HG03175 (cell line): Measurements from ENCODE around the gene FBXO45.
"Not testable (repeated sequence)": the region's sequence is repeated elsewhere in the genome, so short reads cannot be mapped to it uniquely, and the experiment has no call there.

Experiments used
- ATAC-seq: cut with Tn5 transposase; IDR thresholded peaks from one replicate; pipeline ENCODE4 v1.9.1; 2021; ENCODE audit warnings: mild to moderate bottlenecking, moderate library complexity; ENCODE audit not compliant: unreplicated experiment

FBXO45 gene

GRCh38 chr3:196555295-196555694, 13.2 kb upstream of the FBXO45 start:
- no peak for ATAC-seq

DNA sequence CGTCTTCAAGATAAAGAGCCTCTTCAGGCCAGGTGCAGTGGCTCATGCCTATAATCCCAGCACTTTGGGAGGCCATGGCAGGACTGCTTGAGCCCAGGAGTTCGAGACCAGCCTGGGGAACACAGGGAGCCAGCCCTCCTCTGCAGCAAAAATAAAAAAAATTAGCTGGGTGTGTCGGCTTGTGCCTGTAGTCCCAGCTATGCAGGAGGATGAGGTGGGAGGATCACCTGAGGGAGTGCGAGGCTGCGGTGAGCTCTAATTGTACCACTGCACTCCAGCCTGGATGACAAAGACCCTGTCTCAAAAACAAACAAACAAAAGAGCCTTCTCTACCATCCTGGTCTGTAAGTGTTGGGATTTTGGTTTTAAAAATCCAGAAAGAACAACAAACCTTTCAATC, 11.2 kb upstream of the FBXO45 start:
- ATAC-seq, result no peak

GRCh38 chr3:196558476-196558875, 10.0 kb upstream of the FBXO45 start:
- ATAC-seq, result no peak

DNA sequence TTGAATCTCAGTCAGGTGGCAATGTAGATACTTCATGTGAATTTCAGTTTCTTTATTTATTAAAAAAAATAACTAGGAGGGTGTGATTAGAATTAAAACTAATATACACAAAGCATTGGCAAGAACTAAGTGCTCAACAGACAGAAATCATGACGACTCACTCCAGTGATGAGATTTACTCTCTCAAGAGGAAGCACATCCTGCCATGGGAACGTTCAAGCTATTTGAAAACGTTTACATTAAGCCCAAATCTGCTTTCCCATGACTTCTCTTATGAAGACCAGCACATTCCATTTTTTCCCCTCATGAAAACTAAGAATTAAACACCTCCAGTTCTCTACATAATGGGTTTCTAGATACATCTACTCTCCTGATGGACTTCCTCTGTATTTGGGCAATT, 8.6 kb upstream of the FBXO45 start:
- no peak for ATAC-seq

DNA sequence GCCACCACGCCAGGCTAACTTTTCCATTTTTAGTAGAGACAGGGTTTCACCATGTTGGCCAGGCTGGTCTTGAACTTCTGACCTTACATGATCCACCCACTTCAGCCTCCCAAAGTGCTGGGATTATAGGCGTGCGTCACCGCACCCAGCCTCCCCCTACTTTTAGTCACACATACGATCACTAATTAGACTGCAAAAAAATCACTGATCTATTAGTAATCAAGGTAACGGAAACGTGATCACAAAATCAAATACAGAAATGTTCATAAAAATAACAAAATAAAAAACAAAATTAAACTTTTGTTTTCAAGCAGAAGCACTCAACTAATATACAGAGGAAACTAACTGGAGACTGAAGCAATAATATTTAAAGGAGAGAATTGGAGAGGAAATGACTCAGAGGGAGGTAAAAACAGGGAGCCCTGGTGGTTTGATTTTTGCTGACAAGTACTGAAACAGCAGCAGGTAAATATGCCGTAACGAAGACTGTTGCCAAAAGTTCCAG, 4.7 kb upstream of the FBXO45 start:
- ATAC-seq, result no peak

- ATAC-seq, result peak; percentile 52
Measured at GRCh38 chr3:196569003-196569516, 600 bp downstream of the FBXO45 start.

DNA sequence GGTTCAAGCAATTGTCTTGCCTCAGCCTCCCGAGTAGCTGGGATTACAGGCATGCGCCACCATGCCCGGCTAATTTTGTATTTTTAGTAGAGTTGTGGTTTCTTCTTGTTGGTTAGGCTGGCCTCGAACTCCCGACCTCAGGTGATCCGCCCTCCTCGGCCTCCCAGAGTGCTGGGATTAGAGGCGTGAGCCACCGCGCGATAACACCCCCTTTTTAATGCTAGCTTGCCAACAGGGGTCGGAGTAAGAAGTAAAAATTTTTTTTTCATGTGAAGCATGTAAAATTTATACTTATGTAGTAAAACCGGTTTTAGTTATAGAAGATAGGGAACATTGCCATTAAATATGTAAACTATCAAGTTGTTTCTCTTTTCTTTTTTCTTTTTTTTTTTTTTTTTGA, 1.9 kb downstream of the FBXO45 start:
- not testable (repeated sequence) for ATAC-seq

DNA sequence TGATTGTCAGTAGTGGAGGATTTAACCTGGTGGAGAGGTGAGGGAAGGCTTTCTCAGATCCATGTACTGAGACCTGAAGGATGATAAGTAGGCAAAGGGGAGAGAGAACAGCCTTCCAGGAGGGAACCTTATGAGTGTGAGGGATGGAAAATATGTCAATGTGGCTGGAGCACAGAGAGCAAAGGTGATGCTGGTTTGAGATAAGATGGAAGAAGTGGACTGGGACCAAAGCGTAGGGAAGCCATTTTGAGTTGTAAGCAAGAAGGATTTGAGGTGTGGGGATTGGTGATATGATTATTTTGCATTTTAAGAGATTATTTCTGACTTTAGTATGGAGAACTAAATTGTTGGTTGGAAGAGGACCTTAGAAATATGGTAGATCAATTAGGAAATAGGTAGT, 3.9 kb downstream of the FBXO45 start:
- ATAC-seq, result no peak

DNA sequence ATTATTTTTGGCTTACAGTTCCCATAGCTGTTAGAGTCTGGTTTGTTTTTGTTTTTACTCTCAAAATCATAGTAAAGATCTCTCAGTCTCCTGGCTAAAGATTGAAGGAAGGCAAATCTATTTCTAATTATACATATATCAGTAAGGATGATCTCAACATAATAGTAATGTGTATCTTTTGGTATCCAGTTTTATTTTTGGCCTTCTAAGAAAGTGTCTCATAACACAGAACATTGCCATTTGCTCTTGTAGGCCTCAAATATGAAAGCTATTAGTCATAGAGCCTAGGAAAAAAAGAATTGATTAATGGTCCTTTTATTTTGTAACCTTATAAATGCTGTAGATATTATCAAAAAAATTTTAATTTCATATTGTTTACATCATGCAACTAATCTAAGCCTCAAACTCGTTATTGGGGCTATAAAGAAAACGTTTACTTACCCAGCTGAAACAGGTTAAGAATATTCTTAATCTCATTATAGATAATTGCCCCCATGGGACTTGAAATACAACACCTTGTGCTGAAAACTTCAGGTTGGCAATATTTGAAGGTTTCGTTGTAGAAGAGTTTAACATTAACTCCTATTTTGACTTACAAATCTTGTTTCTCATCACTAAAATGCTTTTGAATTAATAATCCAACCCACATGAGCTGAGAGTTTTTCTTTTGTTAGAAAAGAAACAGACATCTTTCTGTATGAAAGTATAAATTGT, 16.7 kb downstream of the FBXO45 start:
- no peak for ATAC-seq

- no peak for ATAC-seq
Measured at GRCh38 chr3:196590279-196590678, 21.8 kb downstream of the FBXO45 start.

GRCh38 chr3:196596355-196596754, 27.9 kb downstream of the FBXO45 start:
- ATAC-seq, result no peak

GRCh38 chr3:196597971-196598733, 29.7 kb downstream of the FBXO45 start:
- ATAC-seq, result not testable (repeated sequence)

DNA sequence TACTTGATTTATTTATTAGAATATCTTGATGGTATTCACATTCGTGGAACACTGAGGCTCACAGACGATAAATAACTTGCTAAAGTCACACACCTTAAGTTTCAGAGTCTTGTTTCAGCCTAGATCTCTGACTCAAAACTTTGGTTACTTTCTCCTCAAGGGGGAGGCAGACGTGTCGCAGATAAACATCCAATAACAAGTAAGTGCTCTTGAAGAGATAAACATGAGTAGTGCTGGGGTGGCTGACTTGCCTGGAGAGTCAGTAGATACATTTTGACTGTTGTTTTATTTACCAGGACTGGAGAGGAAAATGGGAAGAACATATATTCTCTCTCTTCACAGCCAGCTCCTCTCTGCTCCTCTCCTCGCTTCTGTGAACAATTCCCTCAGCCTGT, 31.3 kb downstream of the FBXO45 start:
- no peak for ATAC-seq

DNA sequence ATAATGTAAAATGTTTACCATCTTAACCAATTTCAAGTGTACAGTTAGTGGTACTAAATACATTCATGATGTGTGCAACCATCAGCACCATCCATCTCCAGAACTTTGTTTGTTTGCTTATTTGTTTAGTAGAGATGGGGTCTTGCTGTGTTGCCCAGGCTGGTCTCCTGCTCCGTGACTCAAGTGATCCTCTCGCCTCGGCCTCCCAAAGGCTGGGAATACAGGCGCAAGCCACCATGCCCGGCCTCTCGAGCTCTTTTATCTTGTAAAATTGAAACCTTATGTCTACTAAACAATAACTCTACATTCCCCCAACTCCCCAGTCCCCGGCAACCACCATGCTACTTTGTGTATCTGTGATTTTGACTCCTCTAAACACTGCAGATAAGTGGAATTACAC, 31.9 kb downstream of the FBXO45 start:
- no peak for ATAC-seq

DNA sequence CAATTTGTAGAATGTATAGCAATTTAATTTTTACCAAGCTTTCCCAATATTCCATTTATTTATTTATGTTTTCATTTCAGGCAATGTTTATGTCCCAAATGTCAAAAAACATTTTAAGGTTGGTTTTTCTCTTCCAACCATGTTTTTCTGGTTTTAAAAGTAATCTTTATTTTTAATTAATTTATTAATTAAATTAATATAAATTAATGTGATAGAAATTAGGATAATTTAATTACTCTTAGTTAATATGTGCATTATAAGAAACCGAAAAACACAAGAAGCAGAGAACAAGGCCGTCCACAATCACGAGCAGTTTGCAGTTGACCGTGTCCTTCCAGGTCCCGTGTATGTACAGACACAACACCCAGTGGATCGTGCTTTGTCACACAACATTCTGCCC, 34.2 kb downstream of the FBXO45 start:
- no peak for ATAC-seq

DNA sequence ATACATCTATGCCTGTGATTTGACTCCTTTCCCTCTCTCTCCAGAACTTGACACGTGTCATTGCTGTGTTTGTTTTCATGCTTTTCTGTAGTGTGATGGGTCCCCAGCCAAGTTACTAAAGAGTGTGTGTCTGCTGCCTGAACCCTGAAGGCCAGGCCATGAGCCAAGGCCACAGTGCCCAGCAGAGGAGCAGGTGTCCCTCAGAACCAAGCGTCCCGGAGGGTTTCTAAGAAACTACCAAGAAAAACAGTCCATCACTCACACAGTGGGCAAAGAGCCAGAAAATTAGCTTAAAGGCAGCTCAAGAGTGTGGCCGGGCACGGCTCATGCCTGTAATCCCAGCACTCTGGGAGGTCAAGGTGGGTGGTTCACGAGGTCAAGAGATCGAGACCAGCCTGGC, 35.2 kb downstream of the FBXO45 start:
- no peak for ATAC-seq

DNA sequence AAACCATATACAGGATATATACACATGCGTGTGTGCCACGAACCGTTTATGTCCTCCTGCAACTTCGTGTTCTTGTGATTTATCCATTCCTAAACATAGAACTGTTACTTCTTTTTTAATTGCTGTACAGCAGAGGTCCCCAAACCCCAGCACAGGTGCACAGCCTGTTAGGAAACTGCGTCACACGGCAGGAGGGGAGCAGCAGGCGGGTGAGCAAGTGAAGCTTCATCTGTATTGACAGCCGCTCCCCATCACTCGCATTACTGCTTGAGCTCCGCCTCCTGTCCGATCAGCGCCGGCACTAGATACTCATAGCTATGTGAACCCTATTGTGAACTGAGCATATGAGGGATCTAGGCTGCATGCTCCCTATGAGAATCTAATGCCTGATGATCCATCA, 36.1 kb downstream of the FBXO45 start:
- ATAC-seq, result no peak

DNA sequence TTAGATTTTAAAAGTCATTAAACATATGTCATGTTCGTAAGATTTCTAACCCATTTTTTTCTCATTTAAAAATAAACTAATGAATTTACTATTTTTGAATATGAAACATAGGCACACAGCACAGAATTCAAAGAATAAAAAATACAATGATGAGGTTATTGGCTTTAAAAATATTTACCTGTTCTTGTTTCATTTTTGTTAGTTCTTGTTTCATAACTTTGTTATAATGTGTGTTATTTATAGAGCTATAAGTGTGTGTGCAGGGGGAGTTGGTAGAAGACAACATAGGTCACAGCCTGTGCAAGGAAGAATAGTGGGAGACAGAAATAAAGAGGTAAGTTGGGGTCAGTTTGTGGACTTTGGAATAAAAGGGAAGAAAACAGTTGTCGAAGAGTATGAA, 40.2 kb downstream of the FBXO45 start:
- ATAC-seq, result no peak

- peak; percentile 76 for ATAC-seq
Measured at GRCh38 chr3:196609343-196609775, 40.9 kb downstream of the FBXO45 start.

DNA sequence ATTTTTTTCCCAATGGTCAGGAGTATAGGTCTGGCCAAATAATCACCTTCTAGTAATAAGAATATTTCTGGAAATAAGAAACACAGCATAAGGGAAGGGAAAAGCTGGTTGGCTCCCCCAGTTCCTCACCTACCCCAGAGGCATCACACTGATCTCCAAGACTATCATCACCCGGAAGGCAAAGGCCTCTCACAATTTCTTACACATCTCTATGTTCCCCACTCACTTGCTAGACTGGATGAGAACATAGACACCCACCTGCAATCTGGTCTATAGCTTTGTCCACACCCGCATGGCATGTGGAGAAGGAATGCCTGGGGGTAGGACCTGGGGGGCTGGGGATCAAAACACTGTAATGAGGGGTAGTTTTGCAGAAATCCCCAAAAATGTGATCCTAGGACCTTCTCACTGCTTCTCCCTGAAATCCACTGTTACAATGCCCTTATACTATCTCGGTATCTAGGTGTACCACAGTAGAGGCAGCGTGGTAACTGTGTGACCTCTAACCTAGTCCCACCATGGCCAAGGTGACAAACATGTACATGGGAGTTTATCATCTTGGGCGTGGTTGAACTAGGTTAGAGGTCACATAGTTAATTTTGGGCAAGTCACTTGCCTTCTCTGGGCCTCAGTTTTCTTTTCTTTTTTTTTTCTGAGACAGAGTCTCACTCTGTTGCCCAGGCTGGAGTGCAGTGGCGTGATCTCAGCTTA, 41.5 kb downstream of the FBXO45 start:
- no peak for ATAC-seq

- ATAC-seq, result no peak
Measured at GRCh38 chr3:196611761-196612483, 43.5 kb downstream of the FBXO45 start.
